HepG2 (cell line): ENCODE results near the gene LIME1. TPM values are rescaled to one million over a fixed set of nuclear protein-coding genes. Genes with fewer than 3 reads are reported as not detected.
A peak's percentile ranks its signal among the peaks of the same experiment; 100 is the strongest.

ENCODE experiments used
- ATM ChIP-seq: fragments of 450-650 bp; IDR thresholded peaks from 2 replicates; pipeline ENCODE4 v1.7.1; 2017; ENCODE audit warnings: mild to moderate bottlenecking, borderline replicate concordance
- DMTF1 ChIP-seq: sonication (generic); formaldehyde crosslinking; IDR thresholded peaks from 2 replicates; pipeline ENCODE4 v1.4.0; 2020; ENCODE audit warnings: mild to moderate bottlenecking, missing genetic modification reagents
- ELF4 ChIP-seq: sonication (generic); formaldehyde crosslinking; IDR thresholded peaks from 2 replicates; pipeline ENCODE4 v1.5.0; 2020; ENCODE audit warnings: missing genetic modification reagents, mild to moderate bottlenecking, moderate library complexity, borderline replicate concordance
- HIVEP1 ChIP-seq: sonication (generic); formaldehyde crosslinking; IDR thresholded peaks from 2 replicates; pipeline ENCODE4 v1.4.0; 2020; ENCODE audit warnings: mild to moderate bottlenecking, missing genetic modification reagents
- HOXA5 ChIP-seq: sonication (generic); formaldehyde crosslinking; IDR thresholded peaks from 2 replicates; pipeline ENCODE4 v1.4.0; 2020; ENCODE audit warnings: missing genetic modification reagents
- MEIS1 ChIP-seq: sonication (generic); formaldehyde crosslinking; IDR thresholded peaks from 2 replicates; pipeline ENCODE4 v1.9.0; 2021; ENCODE audit warnings: mild to moderate bottlenecking, missing genetic modification reagents, moderate library complexity, borderline replicate concordance
- NFATC3 ChIP-seq: sonication (generic); formaldehyde crosslinking; IDR thresholded peaks from 2 replicates; pipeline ENCODE4 v1.5.1; 2020; ENCODE audit warnings: mild to moderate bottlenecking, missing genetic modification reagents
- NKX3-1 ChIP-seq: sonication (generic); formaldehyde crosslinking; IDR thresholded peaks from 2 replicates; pipeline ENCODE4 v1.5.0; 2020; ENCODE audit warnings: missing genetic modification reagents
- U2AF2 ChIP-seq: fragments of 200-400 bp; formaldehyde crosslinking; IDR thresholded peaks from 2 replicates; pipeline ENCODE4 v1.6.1; 2017; ENCODE audit warnings: low read depth, mild to moderate bottlenecking, low read length
- XBP1 ChIP-seq: sonication (generic); formaldehyde crosslinking; IDR thresholded peaks from 2 replicates; pipeline ENCODE4 v1.5.0; 2020; ENCODE audit warnings: missing genetic modification reagents
- ZNF142 ChIP-seq: sonication (generic); formaldehyde crosslinking; IDR thresholded peaks from 2 replicates; pipeline ENCODE4 v1.4.0; 2020; ENCODE audit warnings: missing genetic modification reagents
- ZNF615 ChIP-seq: sonication (generic); formaldehyde crosslinking; IDR thresholded peaks from 2 replicates; pipeline ENCODE4 v1.5.0; 2020; ENCODE audit warnings: mild to moderate bottlenecking, missing genetic modification reagents, borderline replicate concordance
- ZNF746 ChIP-seq: sonication (generic); formaldehyde crosslinking; IDR thresholded peaks from 2 replicates; pipeline ENCODE4 v1.8.0; 2022; ENCODE audit warnings: mild to moderate bottlenecking, missing genetic modification reagents
- ZNF780A ChIP-seq: sonication (generic); formaldehyde crosslinking; IDR thresholded peaks from 2 replicates; pipeline ENCODE4 v1.8.0; 2022; ENCODE audit warnings: mild to moderate bottlenecking, missing genetic modification reagents, moderate library complexity
- ZSCAN21 ChIP-seq: sonication (generic); formaldehyde crosslinking; IDR thresholded peaks from 2 replicates; pipeline ENCODE4 v1.8.0; 2022; ENCODE audit warnings: mild to moderate bottlenecking, missing genetic modification reagents, moderate library complexity, borderline replicate concordance
- polyA plus RNA-seq, 8 experiments: library from polyadenylated mRNA; depleted of rRNA in 3 of 8; stranded (reverse) in 7 of 8; unstranded in 1 of 8; fragments of >200 nt; fragmentation: Illumina TruSeq in 4 of 8; extraction: Trizol in 4 of 8; gene quantifications; 2 replicates each; pipeline versions ENCODE4 v1.2.1 to v1.2.3, GENCODE V29; 2011 to 2016; ENCODE audit warnings: low read depth in 4 of 8, missing spikeins in 1 of 8, mixed read lengths in 1 of 8; ENCODE audit not compliant: insufficient read depth in 1 of 8
- total RNA-seq, 5 experiments: library from RNA; depleted of rRNA; stranded (reverse); fragments of >200 nt; fragmentation: Illumina TruSeq; extraction: Trizol; gene quantifications; 2 replicates each; pipeline ENCODE4 v1.2.3, GENCODE V29; 2016; ENCODE audit warnings: low read depth in 1 of 5
- TF ChIP-seq, protein P1 (sequence below): sonication (generic); formaldehyde crosslinking; IDR thresholded peaks from 2 replicates; pipeline ENCODE4 v1.8.1; 2023; ENCODE audit warnings: mild to moderate bottlenecking, inconsistent platforms, moderate library complexity, missing genetic modification reagents, borderline replicate concordance
- TF ChIP-seq, protein P2 (sequence below): sonication (generic); formaldehyde crosslinking; IDR thresholded peaks from 2 replicates; pipeline ENCODE4 v1.4.0; 2020; ENCODE audit warnings: mild to moderate bottlenecking, missing genetic modification reagents

LIME1 gene
- total and polyA plus RNA-seq, 2 of the 13 experiments (the other 11 are each of a cell fraction or from before 2014, with no cell fraction given), result 13.0 to 61.5 TPM

DNA sequence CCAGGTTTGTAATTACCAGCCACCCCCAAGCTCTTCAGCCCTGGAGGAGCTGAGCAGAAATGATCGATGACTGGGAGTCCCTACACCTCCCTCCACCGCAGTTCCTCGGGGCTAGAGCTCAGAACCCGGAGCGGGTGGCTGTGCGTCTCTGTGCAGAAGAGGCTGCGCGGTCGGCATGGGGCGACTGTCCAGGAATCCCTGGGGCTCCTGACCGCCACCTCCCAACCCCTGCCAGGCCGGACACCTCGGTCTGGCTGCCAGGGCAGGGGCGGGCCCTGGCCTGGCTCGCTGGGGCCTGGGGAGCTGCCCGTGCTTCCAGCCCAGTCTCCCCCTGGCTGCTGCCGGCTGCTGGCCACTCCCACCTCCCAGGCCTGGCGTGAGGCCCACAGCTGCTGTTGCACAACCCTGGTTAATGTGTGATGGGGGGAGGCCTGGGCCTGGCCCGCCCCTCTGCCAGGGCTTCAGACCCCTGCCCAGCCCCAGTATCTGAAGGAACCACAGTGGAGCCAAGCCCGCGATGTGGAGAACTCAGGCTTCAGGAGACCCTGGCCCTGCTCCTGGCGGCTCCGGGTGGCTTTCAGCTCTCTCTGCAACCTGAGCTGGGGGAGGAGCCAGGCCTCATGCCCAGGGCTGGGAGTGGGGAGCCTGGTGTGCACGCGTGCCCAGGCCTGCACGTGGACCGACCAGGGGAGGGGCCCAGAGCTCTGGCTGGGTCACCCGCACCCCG, 4.3 kb downstream of the LIME1 start (continued):
- TF ChIP-seq NFATC3, result no peak
- TF ChIP-seq, protein P1, sequence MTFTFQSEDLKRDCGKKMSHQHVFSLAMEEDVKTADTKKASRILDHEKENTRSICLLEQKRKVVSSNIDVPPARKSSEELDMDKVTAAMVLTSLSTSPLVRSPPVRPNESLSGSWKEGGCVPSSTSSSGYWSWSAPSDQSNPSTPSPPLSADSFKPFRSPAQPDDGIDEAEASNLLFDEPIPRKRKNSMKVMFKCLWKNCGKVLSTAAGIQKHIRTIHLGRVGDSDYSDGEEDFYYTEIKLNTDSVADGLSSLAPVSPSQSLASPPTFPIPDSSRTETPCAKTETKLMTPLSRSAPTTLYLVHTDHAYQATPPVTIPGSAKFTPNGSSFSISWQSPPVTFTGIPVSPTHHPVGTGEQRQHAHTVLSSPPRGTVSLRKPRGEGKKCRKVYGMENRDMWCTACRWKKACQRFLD (CRISPR knock-in tag), result peak; percentile 91
- TF ChIP-seq ELF4, result peak; percentile 83; the same call in 1 of the 2 replicates
- TF ChIP-seq, protein P2, sequence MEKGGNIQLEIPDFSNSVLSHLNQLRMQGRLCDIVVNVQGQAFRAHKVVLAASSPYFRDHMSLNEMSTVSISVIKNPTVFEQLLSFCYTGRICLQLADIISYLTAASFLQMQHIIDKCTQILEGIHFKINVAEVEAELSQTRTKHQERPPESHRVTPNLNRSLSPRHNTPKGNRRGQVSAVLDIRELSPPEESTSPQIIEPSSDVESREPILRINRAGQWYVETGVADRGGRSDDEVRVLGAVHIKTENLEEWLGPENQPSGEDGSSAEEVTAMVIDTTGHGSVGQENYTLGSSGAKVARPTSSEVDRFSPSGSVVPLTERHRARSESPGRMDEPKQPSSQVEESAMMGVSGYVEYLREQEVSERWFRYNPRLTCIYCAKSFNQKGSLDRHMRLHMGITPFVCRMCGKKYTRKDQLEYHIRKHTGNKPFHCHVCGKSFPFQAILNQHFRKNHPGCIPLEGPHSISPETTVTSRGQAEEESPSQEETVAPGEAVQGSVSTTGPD, result peak; percentile 82; the same call in 1 of the 2 replicates
- no peak for TF ChIP-seq ATM
- TF ChIP-seq NKX3-1 (CRISPR knock-in tag), result peak; percentile 93
- TF ChIP-seq XBP1 (CRISPR knock-in tag), result peak; percentile 94; the same call in 1 of the 2 replicates
- peak; percentile 99 for TF ChIP-seq HOXA5
- peak; percentile 73; the same call in 1 of the 2 replicates for TF ChIP-seq DMTF1 (CRISPR knock-in tag)
- TF ChIP-seq ZNF142, result peak; percentile 91; the same call in 1 of the 2 replicates
- TF ChIP-seq ZNF780A, result no peak; the same call in 1 of the 2 replicates
- peak; percentile 99 for TF ChIP-seq HIVEP1 (CRISPR knock-in tag)
- TF ChIP-seq ZNF615 (CRISPR knock-in tag), result no peak; the same call in 1 of the 2 replicates
- TF ChIP-seq ZNF746 (CRISPR knock-in tag), result peak; percentile 97
- peak; percentile 52; the same call in 1 of the 2 replicates for TF ChIP-seq U2AF2
- TF ChIP-seq MEIS1 (CRISPR knock-in tag), result peak; percentile 97
- peak; percentile 89; the same call in 1 of the 2 replicates for TF ChIP-seq ZSCAN21 (CRISPR knock-in tag)
